Measurements from ENCODE around the gene ASXL2.

Gene ASXL2

DNA sequence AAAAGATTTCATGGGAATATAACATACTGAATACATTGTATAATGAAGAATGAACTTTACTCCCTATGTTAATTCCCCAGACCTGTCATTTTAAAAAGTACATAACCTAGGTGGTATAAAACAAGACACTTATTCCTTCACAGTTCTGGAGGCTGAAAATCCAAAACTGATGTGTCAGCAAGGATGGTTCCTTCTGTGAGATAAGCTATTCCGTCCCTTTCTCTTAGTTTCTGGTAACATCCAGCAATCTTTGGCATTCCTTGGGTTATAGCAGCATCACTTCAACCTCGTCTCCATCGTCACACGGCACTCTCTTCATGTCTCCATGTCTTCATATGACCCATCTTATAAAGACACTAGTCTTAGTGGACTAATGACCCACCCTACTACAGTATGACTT, 93.9 kb downstream of the ASXL2 start:
- H3K4me3 ChIP-seq (ENCODE audit: low read length): no peak overlapping the region
- TF ChIP-seq ZNF274 (IDR thresholded peaks at IDR 0.05; ENCODE audit: low read depth, low read length): no peak

DNA sequence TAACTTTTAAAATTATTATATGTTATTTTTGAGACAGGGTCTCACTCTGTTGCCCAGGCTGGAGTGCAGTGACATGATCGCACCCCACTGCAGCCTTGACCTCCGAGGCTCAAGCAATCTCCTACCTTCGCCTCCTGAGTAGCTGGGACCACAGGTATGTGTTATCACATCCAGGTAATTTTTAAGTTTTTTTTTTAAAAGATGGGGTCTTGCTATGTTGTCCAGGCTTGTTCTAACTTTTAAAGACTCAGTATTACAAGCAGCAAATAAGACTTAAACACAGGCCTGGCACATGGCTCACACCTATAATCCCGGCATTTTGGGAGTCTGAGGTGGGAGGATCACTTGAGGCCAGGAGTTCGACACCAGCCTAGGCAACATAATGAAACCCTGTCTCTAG, 101.2 kb downstream of the ASXL2 start:
- TF ChIP-seq ZNF274 (IDR thresholded peaks at IDR 0.05; ENCODE audit: low read depth, low read length): no peak
- no peak overlapping the region for H3K4me3 ChIP-seq (ENCODE audit: low read length)

DNA sequence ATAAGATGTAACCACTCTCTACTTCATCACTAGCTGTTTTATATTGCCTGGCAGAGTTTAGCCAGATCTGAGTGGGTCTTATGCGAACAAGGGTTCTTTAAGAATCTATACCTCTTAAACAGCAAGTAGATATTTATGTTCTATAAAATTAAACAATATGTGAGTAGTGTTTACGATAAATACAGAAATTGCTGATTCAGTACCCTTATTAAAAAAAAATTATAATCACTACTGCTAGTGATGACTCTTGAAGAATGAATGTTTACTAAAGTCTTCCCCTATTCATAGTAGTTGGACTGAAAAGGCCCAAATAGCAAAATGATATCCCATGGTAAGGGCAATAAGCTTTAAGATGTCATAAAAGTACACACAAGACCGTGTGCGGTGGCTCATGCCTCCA, 106.2 kb downstream of the ASXL2 start:
- TF ChIP-seq ZNF274 (IDR thresholded peaks at IDR 0.05; ENCODE audit: low read depth, low read length): no peak

DNA sequence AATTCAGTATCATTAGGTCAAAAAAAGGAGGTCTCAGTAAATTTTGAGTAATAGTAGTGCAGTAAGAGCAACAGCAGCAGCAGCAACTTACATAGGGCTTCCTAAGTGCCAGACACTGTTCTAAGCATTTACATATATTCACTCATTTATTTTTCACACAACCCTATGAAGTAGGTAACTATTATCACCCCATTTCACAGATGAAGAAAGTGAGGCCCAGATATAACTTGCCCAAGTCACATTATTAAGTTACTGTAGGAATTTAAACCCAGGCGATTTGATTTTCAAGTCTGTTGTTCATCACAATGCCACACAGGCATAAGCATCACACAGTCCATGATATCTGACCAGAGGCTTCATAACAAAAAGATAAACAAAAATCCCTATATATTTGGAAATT, 114.7 kb downstream of the ASXL2 start:
- no peak overlapping the region for H3K4me3 ChIP-seq (ENCODE audit: low read length)
- no peak for TF ChIP-seq ZNF274 (IDR thresholded peaks at IDR 0.05; ENCODE audit: low read depth, low read length)

More for the DNA sequence above, 106.2 kb downstream of the ASXL2 start:
- H3K4me3 ChIP-seq (ENCODE audit: low read length): no peak overlapping the region

DNA sequence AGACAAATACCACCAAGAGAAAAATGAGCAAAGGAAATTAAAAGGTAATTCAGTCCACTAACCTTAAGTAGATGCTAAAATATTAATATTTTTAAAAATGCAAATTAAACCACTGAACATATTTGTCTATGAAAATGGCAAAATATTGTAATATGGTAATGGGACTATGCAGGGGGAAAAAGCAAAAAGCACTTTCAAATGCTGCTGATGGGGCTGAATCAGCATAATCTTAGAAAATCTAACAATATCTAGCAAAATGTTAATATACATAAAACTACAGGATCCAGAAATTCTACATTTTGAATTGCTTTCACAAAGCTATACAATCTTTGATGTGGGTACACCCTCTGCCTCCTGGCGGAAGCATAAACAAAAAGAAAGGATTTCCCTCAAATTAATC, 118.0 kb downstream of the ASXL2 start:
- no peak overlapping the region for H3K4me3 ChIP-seq (ENCODE audit: low read length)
- TF ChIP-seq ZNF274 (IDR thresholded peaks at IDR 0.05; ENCODE audit: low read depth, low read length): no peak

DNA sequence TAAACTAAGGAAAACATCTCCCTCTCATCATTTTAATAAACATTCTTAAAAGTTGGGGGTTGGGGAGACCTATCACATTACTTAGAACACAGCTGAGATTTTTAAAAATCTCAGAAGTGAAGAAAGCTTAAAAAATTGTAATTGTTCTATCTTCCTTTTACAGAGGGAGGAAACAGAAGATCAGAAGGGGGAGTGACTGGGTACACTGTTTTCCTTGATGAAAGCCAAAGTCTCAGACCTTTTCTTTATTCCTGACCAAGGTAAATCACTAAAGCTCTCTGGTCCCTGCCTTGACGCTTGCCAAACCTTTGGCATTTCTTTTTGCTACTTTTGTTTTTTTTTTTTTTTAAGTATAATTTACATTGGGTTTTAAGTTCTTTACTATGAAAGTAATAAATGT, 119.9 kb downstream of the ASXL2 start:
- no peak for TF ChIP-seq ZNF274 (IDR thresholded peaks at IDR 0.05; ENCODE audit: low read depth, low read length)
- H3K4me3 ChIP-seq (ENCODE audit: low read length): no peak overlapping the region

DNA sequence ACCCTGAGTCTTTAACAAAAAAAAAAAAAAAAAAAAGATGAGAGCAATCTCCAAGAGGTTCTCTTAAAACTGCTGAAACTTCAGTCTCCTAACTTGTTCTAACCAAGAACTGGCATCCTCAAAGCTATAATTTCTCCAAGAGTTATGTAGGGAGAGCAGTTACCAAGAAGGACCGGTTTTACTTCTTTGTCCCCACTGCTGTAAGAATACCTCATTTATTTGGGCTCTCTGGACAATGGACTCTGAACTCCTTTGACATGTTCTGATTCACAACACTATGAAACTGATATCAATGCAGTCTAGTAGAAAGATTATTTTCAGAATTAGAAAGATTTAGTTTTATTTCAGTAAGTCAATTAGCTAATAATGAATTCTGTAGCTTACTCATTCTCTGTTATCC, 120.4 kb downstream of the ASXL2 start:
- H3K4me3 ChIP-seq (ENCODE audit: low read length): no peak overlapping the region
- TF ChIP-seq ZNF274 (IDR thresholded peaks at IDR 0.05; ENCODE audit: low read depth, low read length): no peak

DNA sequence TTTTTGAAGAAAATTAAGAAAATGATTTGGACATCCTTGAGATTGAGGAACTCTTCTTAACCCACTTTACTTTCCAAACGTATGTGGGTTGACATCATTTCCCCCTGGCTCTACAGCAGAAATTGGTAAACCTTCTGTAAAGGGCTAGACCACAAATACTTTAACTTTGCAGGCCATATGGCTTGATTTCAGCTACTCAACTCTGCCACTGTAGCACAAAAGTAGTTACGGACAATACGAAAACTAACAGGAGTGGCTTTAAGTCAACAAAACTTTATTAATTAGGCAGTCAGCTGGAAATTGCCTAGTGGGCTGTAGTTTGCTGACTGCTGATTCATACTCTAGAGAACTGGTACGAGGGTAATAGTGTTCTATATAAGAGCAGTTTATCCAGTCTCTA, 121.8 kb downstream of the ASXL2 start:
- no peak for TF ChIP-seq ZNF274 (IDR thresholded peaks at IDR 0.05; ENCODE audit: low read depth, low read length)
- H3K4me3 ChIP-seq (ENCODE audit: low read length): no peak overlapping the region

DNA sequence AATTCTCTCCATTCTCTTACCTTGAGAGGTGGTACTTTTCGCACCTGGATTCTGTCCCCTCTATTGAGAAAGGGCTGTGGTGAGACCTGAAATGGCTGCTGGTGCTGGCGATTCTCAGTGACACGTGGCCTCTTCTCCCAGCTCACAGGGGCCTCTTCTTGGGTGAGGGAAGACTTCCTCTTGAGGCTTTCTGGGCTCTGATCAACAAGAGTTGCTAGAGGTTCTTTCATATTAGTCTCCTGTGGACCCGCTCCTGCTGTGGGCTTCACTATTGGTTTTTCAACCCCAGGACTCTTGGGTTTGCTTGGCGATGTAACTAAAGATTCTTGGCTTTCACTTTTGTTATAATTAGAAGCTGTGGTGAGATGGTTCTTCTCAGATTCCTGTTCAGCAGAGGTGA, 128.6 kb downstream of the ASXL2 start:
- H3K4me3 ChIP-seq (ENCODE audit: low read length): no peak overlapping the region
- TF ChIP-seq ZNF274 (IDR thresholded peaks at IDR 0.05; ENCODE audit: low read depth, low read length): no peak

DNA sequence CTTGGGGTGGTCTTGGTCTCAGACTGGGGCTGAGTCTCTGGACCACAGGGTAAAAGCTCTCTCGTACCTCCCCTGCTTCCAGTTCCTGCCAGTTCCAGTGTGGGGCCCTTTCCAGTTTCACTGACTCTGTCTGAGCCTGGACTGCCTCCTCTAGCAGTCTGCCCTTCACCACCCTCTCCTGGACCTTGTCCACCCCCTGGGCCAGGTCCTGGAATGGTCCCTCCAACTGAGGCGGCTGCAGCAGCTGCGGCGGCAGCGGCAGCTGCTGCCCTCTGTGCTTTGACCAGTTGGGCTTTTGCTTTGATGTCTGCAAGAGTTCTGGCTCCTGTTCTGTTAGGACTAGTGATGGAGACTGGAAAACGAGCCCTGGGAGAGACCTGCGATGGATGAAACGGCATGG, 134.2 kb downstream of the ASXL2 start:
- no peak overlapping the region for H3K4me3 ChIP-seq (ENCODE audit: low read length)
- TF ChIP-seq ZNF274 (IDR thresholded peaks at IDR 0.05; ENCODE audit: low read depth, low read length): no peak

DNA sequence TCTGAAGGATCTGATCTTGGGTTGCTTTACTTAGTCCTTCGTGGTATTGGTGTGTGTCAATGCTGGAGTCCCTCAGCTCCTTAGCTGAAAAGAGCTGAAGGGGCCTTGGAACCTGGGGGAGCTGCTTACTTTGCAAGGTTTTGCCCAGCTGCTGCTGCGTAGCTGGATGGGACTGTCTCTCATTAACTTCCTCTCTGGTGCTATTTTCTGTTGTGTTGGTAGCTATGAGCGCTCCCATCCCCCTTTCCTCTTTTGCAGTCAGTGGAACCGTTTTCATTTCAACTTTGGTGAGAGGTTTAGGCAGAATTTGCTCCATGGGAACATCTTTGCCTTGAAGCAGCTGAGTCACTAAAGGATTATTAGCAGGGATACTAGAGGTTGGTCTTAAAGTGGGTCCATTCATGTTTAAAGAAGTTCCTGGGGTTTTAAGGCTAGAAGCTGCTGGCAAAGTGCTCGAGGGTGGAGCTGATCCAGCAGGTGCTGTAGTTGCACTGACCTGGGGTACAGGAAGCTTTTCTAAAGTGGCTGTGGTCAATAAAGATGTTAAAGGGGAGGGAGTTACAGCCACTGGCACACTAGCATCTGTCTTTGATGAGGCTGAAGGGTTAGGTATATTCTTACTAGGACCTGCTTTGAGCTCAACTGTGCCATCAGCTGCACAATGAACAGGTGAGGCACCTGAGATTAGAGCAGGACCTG, 135.0 kb downstream of the ASXL2 start:
- no peak overlapping the region for H3K4me3 ChIP-seq (ENCODE audit: low read length)

DNA sequence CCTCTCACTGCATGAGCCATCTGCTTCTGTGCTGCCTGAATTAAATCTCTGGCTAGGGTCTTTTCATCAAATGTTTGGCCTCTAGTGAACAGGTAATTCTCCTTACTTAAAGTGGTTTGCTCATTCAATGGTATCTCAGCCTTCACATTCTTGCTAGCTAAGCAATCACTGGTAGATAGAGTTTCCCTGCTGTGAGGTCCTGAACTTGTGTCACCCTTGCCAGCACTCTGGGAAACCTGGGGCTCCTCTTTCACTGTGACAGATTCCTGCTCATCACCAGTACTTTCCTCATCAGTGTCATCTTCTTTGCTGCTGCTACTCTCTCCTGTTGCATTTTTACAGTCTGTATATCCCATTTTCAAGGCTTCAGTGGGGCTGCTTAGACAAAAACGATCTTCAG, 135.8 kb downstream of the ASXL2 start:
- TF ChIP-seq ZNF274 (IDR thresholded peaks at IDR 0.05; ENCODE audit: low read depth, low read length): no peak

More for the DNA sequence above, 135.0 kb downstream of the ASXL2 start:
- no peak for TF ChIP-seq ZNF274 (IDR thresholded peaks at IDR 0.05; ENCODE audit: low read depth, low read length)

DNA sequence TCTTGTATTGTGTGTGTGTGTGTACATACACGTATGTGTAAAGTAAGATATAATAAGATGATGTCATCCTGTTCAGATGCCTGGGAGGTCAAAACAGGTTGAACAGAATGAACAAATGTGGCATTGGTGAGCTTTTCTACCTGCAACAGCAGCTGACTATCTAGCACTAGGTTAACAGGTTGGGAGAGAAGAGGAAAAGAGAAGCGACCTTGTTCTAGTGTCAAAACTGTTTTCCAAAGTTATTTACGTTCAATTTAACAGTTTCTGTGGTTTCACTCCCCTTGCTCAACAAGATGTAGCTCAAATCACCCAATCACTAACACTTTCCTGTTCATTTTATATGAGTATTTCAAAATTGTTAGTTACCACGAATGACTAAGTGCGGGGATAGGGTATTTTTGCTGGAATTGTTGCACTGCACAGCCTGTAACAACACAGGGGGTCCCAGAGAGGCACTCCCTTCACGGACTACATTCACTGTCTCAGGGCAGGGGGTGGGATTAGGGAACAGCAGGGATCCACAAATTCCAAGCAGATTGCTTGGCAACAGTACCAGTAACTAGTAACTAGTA, 137.4 kb downstream of the ASXL2 start:
- H3K4me3 ChIP-seq (ENCODE audit: low read length): no peak overlapping the region
- no peak for TF ChIP-seq ZNF274 (IDR thresholded peaks at IDR 0.05; ENCODE audit: low read depth, low read length)

More for the DNA sequence above, 135.8 kb downstream of the ASXL2 start:
- H3K4me3 ChIP-seq (ENCODE audit: low read length): no peak overlapping the region

DNA sequence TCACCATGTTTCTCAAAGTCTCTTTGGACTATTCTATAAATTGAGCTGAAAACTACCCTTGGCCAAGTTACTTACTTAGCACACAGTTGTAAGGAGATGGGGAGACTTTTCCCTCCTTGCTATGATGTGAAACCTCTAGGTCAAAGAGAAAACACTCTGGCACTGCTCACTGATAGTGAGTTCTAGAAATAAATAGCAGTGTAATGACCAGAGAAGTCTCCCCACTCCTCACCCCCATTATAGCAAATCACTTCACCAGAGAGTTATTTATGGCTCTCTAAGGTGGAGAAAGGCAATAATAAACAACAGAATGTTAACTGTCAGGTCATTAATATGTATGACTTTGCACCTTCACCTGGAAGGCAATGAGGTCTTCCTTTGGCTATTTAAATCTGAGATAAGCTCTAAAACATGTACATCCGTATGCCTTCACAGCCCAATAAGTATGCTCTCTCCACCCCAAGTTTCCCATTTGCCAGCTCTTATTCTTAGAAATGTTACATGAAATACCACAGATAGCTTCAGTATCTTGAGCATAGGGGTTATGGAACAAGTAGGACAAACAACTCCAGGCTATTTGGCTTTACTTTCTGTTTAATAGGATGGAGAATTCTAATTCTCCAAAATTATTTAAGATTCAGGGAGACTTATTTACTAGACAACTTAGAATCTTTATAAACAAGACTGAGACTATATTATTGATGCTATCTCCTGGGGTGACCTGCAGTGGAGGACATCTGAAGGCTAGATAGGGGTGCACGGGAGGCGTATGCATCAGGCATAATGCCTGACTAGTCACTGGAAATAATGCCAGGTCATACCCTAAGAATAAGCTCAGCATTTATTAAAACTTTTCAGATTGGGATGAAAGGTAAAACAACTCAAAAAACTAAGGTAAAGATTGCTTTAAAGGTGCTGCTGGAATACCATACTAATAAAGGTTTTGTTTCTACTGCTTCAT, 139.6 kb downstream of the ASXL2 start:
- no peak for TF ChIP-seq ZNF274 (IDR thresholded peaks at IDR 0.05; ENCODE audit: low read depth, low read length)

More for the DNA sequence above, 139.6 kb downstream of the ASXL2 start:
- H3K4me3 ChIP-seq (ENCODE audit: low read length): no peak overlapping the region
